SK-N-SH (cell line): ENCODE results near the gene TBKBP1. TPM values are rescaled to one million over a fixed set of nuclear protein-coding genes. Genes with fewer than 3 reads are reported as not detected.

Experiments
- CTCF ChIA-PET: fragments of 300-600, 350-600 bp; formaldehyde crosslinking; extraction: SDS; loops from one replicate; lab custom pipeline; 2021; lab: Yijun Ruan, JAX
- POLR2A ChIA-PET: fragments of 350-600 bp; sonication (Branson Sonifier 250); formaldehyde crosslinking; extraction: SDS; loops from one replicate; lab custom pipeline; 2020; ENCODE audit warnings: antibody characterized with exemption, inconsistent platforms; lab: Yijun Ruan, JAX
- DNase-seq: peaks from one replicate; pipeline ENCODE4 v3.0.0; 2012
- H2AFZ ChIP-seq: fragments of 200-600 bp; sonication (generic); 2 replicates; pipeline ENCODE4 v1.8.1; 2016; ENCODE audit warnings: antibody characterized with exemption, mild to moderate bottlenecking, low read depth
- H3F3A ChIP-seq: fragments of 200-600 bp; sonication (generic); replicated peaks from 2 replicates; pipeline ENCODE3; 2016; ENCODE audit warnings: antibody characterized with exemption, mild to moderate bottlenecking; ENCODE audit not compliant: insufficient read depth
- H3K27ac ChIP-seq, 2 experiments: fragments of 200-500 bp in 1 of 2; fragments of 200-600 bp in 1 of 2; sonication (Bioruptor generic) in 1 of 2; sonication (generic), shearing (Covaris generic) in 1 of 2; 2 replicates each; pipeline versions ENCODE4 v1.5.1 to v1.6.1; 2014 to 2016; ENCODE audit warnings: low read depth in 2 of 2, inconsistent platforms in 1 of 2, low read length in 1 of 2, mild to moderate bottlenecking in 1 of 2, mixed read lengths in 1 of 2
- H3K27me3 ChIP-seq: fragments of 200-600 bp; sonication (generic), shearing (Covaris generic); 2 replicates; pipeline ENCODE4 v1.6.1; 2016; ENCODE audit warnings: mixed run types; ENCODE audit not compliant: insufficient read depth
- H3K36me3 ChIP-seq, 2 experiments: fragments of 200-500 bp in 1 of 2; fragments of 200-600 bp in 1 of 2; sonication (Bioruptor generic) in 1 of 2; sonication (generic) in 1 of 2; replicated peaks in 1 of 2; 2 replicates each; pipeline versions ENCODE3 to v1.5.1; 2014 to 2016; ENCODE audit warnings: low read length in 1 of 2, mild to moderate bottlenecking in 1 of 2; ENCODE audit not compliant: insufficient read depth in 2 of 2, control insufficient read depth in 1 of 2
- H3K4me1 ChIP-seq, 2 experiments: fragments of 200-500 bp in 1 of 2; fragments of 200-600 bp in 1 of 2; sonication (Bioruptor generic) in 1 of 2; sonication (generic), shearing (Covaris generic) in 1 of 2; 2 replicates each; pipeline versions ENCODE4 v1.5.1 to v1.6.1; 2014 to 2016; ENCODE audit warnings: low read depth in 1 of 2, low read length in 1 of 2, mixed run types in 1 of 2; ENCODE audit not compliant: insufficient read depth in 2 of 2, control insufficient read depth in 1 of 2
- H3K4me2 ChIP-seq: fragments of 200-600 bp; sonication (generic), shearing (Covaris generic); 2 replicates; pipeline ENCODE4 v1.6.1; 2017; ENCODE audit warnings: mixed run types
- H3K4me3 ChIP-seq, 2 experiments: fragments of 200-500 bp in 1 of 2; fragments of 200-600 bp in 1 of 2; sonication (Bioruptor generic) in 1 of 2; sonication (generic), shearing (Covaris generic) in 1 of 2; 2 replicates each; pipeline versions ENCODE4 v1.5.1 to v1.8.1; 2014 to 2016; ENCODE audit warnings: low read depth in 2 of 2, inconsistent platforms in 1 of 2, low read length in 1 of 2, mild to moderate bottlenecking in 1 of 2, mixed read lengths in 1 of 2, moderate library complexity in 1 of 2
- H3K79me2 ChIP-seq: fragments of 200-600 bp; sonication (generic); 2 replicates; pipeline ENCODE4 v1.8.1; 2017; ENCODE audit warnings: mild to moderate bottlenecking; ENCODE audit not compliant: insufficient read depth
- H3K9ac ChIP-seq: fragments of 200-600 bp; sonication (generic); 2 replicates; pipeline ENCODE4 v1.6.1; 2017; ENCODE audit warnings: mixed run types
- H3K9me2 ChIP-seq: fragments of 200-600 bp; sonication (generic); 2 replicates; pipeline ENCODE4 v1.6.1; 2017; ENCODE audit warnings: mixed run types
- H3K9me3 ChIP-seq: fragments of 200-600 bp; sonication (generic); 2 replicates; pipeline ENCODE4 v1.6.1; 2017; ENCODE audit warnings: mixed run types, mild to moderate bottlenecking, moderate library complexity
- H4K20me1 ChIP-seq: fragments of 200-600 bp; sonication (generic); 2 replicates; pipeline ENCODE4 v1.6.1; 2017; ENCODE audit warnings: mild to moderate bottlenecking, mixed run types; ENCODE audit not compliant: insufficient read depth
- CHD2 ChIP-seq: fragments of 150-350 bp; IDR thresholded peaks from 2 replicates; pipeline ENCODE4 v1.6.1; 2018; ENCODE audit warnings: low read length; ENCODE audit not compliant: partially characterized antibody
- EP300 ChIP-seq, 2 experiments: IDR thresholded peaks; 2 replicates each; pipeline versions ENCODE4 v1.4.0 to v1.6.1; 2012; ENCODE audit warnings: borderline replicate concordance in 1 of 2, low read depth in 1 of 2, low read length in 1 of 2
- EZH2phosphoT487 ChIP-seq: fragments of 200-600 bp; sonication (generic); IDR thresholded peaks from 2 replicates; pipeline ENCODE4 v1.6.1; 2017; ENCODE audit warnings: low read depth, mixed run types, mild to moderate bottlenecking, antibody characterized with exemption, moderate library complexity, borderline replicate concordance
- FOXM1 ChIP-seq: IDR thresholded peaks from 2 replicates; pipeline ENCODE4 v1.4.0; 2012; ENCODE audit warnings: low read depth, mild to moderate bottlenecking
- GABPA ChIP-seq: IDR thresholded peaks from 2 replicates; pipeline ENCODE4 v1.4.0; 2012; ENCODE audit warnings: low read depth, mild to moderate bottlenecking
- GATA2 ChIP-seq: sonication (generic); formaldehyde crosslinking; IDR thresholded peaks from 2 replicates; pipeline ENCODE4 v1.5.0; 2020; ENCODE audit warnings: mild to moderate bottlenecking, missing genetic modification reagents
- JUND ChIP-seq: IDR thresholded peaks from 2 replicates; pipeline ENCODE4 v1.4.0; 2012
- MEF2A ChIP-seq: IDR thresholded peaks from 2 replicates; pipeline ENCODE4 v1.4.0; 2012; ENCODE audit warnings: low read depth, borderline replicate concordance
- MXI1 ChIP-seq: IDR thresholded peaks from 2 replicates; pipeline ENCODE4 v1.6.1; 2012; ENCODE audit warnings: mild to moderate bottlenecking, low read depth, low read length, improper control_type of control experiment
- NFIC ChIP-seq: IDR thresholded peaks from 2 replicates; pipeline ENCODE4 v1.4.0; 2012; ENCODE audit warnings: borderline replicate concordance
- RAD21 ChIP-seq: IDR thresholded peaks from 2 replicates; pipeline ENCODE4 v1.6.1; 2012; ENCODE audit warnings: mild to moderate bottlenecking, low read length
- RCOR1 ChIP-seq: fragments of 150-350 bp; IDR thresholded peaks from 2 replicates; pipeline ENCODE4 v1.6.1; 2017; ENCODE audit warnings: antibody characterized with exemption, low read length
- RXRA ChIP-seq: IDR thresholded peaks from 2 replicates; pipeline ENCODE4 v1.4.0; 2012; ENCODE audit warnings: low read depth, mild to moderate bottlenecking, borderline replicate concordance
- SIN3A ChIP-seq: IDR thresholded peaks from 2 replicates; pipeline ENCODE4 v1.6.1; 2012; ENCODE audit warnings: low read depth, mild to moderate bottlenecking, low read length, moderate library complexity, borderline replicate concordance
- SMC3 ChIP-seq: IDR thresholded peaks from 2 replicates; pipeline ENCODE4 v1.6.1; 2012; ENCODE audit warnings: low read depth, low read length, improper control_type of control experiment
- TAF1 ChIP-seq: IDR thresholded peaks from 2 replicates; pipeline ENCODE4 v1.6.1; 2012; ENCODE audit warnings: low read depth, mild to moderate bottlenecking, low read length, moderate library complexity, borderline replicate concordance
- YY1 ChIP-seq: IDR thresholded peaks from 2 replicates; pipeline ENCODE4 v1.4.0; 2012; ENCODE audit warnings: low read depth, mild to moderate bottlenecking
- WGBS: methylation state at CpG from one replicate; pipeline ENCODE4 v1.1.6; 2017; ENCODE audit warnings: low lambda C conversion rate; 5-methylcytosine and 5-hydroxymethylcytosine counted together
- polyA plus RNA-seq, 3 experiments: library from polyadenylated mRNA; depleted of rRNA; stranded (reverse); fragments of >200 nt; gene quantifications; 2 replicates each; pipeline ENCODE4 v1.2.3, GENCODE V29; 2012
- TF ChIP-seq, protein P1 (sequence below): fragments of 200-600 bp; sonication (generic); IDR thresholded peaks from 2 replicates; pipeline ENCODE4 v1.6.1; 2017; ENCODE audit warnings: antibody characterized with exemption, mild to moderate bottlenecking, moderate library complexity
- TF ChIP-seq, protein P2 (sequence below): IDR thresholded peaks from 2 replicates; pipeline ENCODE4; 2012
- TF ChIP-seq, protein P3 (sequence below): IDR thresholded peaks from 2 replicates; pipeline ENCODE4 v1.6.1; 2012; ENCODE audit warnings: mild to moderate bottlenecking, low read depth, low read length, moderate library complexity

The TBKBP1 gene
- polyA plus RNA-seq, 1 of the 3 experiments (the other 2 are of a cell fraction), result 14.4 TPM

DNA sequence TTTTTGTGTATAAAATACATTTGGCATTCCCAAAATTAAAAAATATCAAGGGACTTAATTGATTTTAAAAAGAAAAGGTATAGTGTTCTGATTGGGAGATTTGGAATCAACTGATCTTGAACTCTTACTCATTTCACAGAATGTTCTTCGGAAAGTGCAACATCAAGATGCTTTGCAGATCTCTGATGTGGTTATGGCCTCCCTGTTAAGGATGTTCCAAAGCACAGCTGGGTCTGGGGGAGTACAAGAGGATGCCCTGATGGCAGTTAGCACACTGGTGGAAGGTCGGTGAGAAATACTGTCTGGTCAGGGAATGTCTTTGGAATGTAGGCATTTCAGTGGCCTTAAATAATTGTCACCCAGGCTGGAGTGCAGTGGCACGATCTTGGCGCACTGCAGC lies 19.5 kb upstream of the TBKBP1 start:
- no peaks in the 10 kb centered on the region for H3K9me3 ChIP-seq
- 72% methylated on average over 4 of the region's 4 CpGs for WGBS
- peaks cover 64% of the 10 kb centered on the region for H3K79me2 ChIP-seq
- CTCF ChIA-PET, result interaction anchor here (0.7 to 11.3 kb wide), 10 partner anchors 9 to 115 kb away, joined by 3 to 167 read pairs (median 4); partner anchors contain the start of gene TBX21
- DNase-seq, result no peak
- no peak for TF ChIP-seq FOXM1
- TF ChIP-seq GABPA, result no peak
- TF ChIP-seq MEF2A, result no peak
- TF ChIP-seq RCOR1, result no peak
- no peak for TF ChIP-seq SMC3
- TF ChIP-seq JUND, result no peak
- TF ChIP-seq EZH2phosphoT487, result no peak
- no peak for TF ChIP-seq RAD21
- no peak for TF ChIP-seq YY1
- no peak for TF ChIP-seq TAF1
- no peak for TF ChIP-seq GATA2 (CRISPR knock-in tag)
- no peak for TF ChIP-seq RXRA
- TF ChIP-seq, protein P1, sequence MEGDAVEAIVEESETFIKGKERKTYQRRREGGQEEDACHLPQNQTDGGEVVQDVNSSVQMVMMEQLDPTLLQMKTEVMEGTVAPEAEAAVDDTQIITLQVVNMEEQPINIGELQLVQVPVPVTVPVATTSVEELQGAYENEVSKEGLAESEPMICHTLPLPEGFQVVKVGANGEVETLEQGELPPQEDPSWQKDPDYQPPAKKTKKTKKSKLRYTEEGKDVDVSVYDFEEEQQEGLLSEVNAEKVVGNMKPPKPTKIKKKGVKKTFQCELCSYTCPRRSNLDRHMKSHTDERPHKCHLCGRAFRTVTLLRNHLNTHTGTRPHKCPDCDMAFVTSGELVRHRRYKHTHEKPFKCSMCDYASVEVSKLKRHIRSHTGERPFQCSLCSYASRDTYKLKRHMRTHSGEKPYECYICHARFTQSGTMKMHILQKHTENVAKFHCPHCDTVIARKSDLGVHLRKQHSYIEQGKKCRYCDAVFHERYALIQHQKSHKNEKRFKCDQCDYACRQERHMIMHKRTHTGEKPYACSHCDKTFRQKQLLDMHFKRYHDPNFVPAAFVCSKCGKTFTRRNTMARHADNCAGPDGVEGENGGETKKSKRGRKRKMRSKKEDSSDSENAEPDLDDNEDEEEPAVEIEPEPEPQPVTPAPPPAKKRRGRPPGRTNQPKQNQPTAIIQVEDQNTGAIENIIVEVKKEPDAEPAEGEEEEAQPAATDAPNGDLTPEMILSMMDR, result no peak
- TF ChIP-seq NFIC, result no peak
- TF ChIP-seq MXI1, result no peak
- TF ChIP-seq EP300 (IDR thresholded peaks at IDR 0.05; ENCODE audit: borderline replicate concordance in 1 of 2, low read depth in 1 of 2, low read length in 1 of 2), result no peak
- no peaks in the 10 kb centered on the region for H3K4me1 ChIP-seq
- H3F3A ChIP-seq, result peaks cover 56% of the 10 kb centered on the region
- no peaks in the 10 kb centered on the region for H3K9me2 ChIP-seq
- no peak overlapping the region for H3K27ac ChIP-seq
- H2AFZ ChIP-seq, result no peak overlapping the region
- H3K9ac ChIP-seq, result no peak overlapping the region
- POLR2A ChIA-PET, result interaction anchor here (1.5 kb wide), 1 partner anchor 12 kb away, joined by 5 read pairs; no protein-coding TSS in a partner anchor
- no peaks in the 10 kb centered on the region for H3K27me3 ChIP-seq
- no peak overlapping the region for H3K4me2 ChIP-seq
- H3K4me3 ChIP-seq, result no peak overlapping the region
- peaks cover 43% of the 10 kb centered on the region for H4K20me1 ChIP-seq
- H3K36me3 ChIP-seq, result peaks cover 94 to 99% of the 10 kb centered on the region in 2 experiments

DNA sequence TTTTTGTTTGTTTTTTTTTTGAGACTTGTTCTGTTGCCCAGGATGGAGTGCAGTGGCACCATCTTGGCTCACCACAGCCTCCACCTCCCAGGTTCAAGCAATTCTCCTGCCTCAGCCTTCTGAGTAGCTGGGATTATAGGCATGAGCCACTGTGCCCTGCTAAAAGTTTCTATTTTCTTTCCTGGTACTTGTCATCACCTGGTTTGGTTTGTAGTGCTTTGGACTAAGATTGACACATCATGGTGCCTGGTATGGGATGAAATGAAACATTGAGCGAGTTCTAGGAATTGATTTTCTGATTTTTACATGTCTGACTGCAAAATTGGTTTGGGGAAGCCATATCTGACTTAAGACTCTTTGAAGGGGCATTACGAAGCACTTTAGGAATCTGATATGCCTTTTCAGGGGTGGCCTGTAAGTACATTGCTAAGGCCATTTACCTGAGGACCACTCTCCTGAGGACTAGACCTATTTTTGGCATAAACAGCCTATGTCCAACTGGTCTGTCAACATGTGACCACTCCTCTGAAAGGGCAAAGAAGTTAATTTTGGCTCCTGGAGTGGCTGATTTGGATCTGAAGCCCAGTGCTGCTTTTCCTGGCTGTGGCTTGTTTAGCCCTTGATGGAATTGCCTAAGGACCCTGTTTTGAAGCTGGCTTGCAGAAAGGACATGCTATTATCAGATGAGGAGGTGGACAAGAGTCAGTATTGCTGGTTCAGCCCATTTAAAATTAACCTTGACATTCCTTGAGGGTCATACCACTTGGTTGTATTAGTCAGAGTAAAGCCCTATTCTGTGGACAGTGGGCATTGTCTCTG lies 18.4 kb upstream of the TBKBP1 start:
- Histone ChIP-seq H3K9me3 (no peaks in the 10 kb centered on the region), H3K9ac (no peak overlapping the region), H3K27me3 (no peaks in the 10 kb centered on the region), H3F3A (peaks cover 60% of the 10 kb centered on the region), H3K4me1 (no peaks in the 10 kb centered on the region), H3K36me3 (peaks cover 93 to 99% of the 10 kb centered on the region in 2 experiments), H3K27ac (no peak overlapping the region), H3K79me2 (peaks cover 62% of the 10 kb centered on the region), H2AFZ (no peak overlapping the region), H3K4me2 (no peak overlapping the region), H4K20me1 (peaks cover 42% of the 10 kb centered on the region), H3K4me3 (no peak overlapping the region), H3K9me2 (no peaks in the 10 kb centered on the region)
- DNase-seq, result no peak
- WGBS, result 95% methylated on average over 2 of the region's 2 CpGs
- ChIA-PET POLR2A (interaction anchor here (0.7 to 1.2 kb wide), 2 partner anchors 21 to 27 kb away, joined by 3 to 4 read pairs; partner anchors contain the start of gene KPNB1), CTCF (interaction anchor here (1.0 to 11.3 kb wide), 5 partner anchors 11 to 114 kb away, joined by 3 to 167 read pairs (median 4); partner anchors contain the start of gene TBX21)
- TF ChIP-seq GABPA (no peak), CHD2 (no peak), YY1 (no peak), SIN3A (no peak), NFIC (no peak), EP300 (IDR thresholded peaks at IDR 0.05; ENCODE audit: borderline replicate concordance in 1 of 2, low read depth in 1 of 2, low read length in 1 of 2) (no peak)
- TF ChIP-seq, protein P2, sequence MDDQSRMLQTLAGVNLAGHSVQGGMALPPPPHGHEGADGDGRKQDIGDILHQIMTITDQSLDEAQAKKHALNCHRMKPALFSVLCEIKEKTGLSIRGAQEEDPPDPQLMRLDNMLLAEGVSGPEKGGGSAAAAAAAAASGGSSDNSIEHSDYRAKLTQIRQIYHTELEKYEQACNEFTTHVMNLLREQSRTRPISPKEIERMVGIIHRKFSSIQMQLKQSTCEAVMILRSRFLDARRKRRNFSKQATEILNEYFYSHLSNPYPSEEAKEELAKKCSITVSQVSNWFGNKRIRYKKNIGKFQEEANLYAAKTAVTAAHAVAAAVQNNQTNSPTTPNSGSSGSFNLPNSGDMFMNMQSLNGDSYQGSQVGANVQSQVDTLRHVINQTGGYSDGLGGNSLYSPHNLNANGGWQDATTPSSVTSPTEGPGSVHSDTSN, result no peak
- TF ChIP-seq, protein P3, sequence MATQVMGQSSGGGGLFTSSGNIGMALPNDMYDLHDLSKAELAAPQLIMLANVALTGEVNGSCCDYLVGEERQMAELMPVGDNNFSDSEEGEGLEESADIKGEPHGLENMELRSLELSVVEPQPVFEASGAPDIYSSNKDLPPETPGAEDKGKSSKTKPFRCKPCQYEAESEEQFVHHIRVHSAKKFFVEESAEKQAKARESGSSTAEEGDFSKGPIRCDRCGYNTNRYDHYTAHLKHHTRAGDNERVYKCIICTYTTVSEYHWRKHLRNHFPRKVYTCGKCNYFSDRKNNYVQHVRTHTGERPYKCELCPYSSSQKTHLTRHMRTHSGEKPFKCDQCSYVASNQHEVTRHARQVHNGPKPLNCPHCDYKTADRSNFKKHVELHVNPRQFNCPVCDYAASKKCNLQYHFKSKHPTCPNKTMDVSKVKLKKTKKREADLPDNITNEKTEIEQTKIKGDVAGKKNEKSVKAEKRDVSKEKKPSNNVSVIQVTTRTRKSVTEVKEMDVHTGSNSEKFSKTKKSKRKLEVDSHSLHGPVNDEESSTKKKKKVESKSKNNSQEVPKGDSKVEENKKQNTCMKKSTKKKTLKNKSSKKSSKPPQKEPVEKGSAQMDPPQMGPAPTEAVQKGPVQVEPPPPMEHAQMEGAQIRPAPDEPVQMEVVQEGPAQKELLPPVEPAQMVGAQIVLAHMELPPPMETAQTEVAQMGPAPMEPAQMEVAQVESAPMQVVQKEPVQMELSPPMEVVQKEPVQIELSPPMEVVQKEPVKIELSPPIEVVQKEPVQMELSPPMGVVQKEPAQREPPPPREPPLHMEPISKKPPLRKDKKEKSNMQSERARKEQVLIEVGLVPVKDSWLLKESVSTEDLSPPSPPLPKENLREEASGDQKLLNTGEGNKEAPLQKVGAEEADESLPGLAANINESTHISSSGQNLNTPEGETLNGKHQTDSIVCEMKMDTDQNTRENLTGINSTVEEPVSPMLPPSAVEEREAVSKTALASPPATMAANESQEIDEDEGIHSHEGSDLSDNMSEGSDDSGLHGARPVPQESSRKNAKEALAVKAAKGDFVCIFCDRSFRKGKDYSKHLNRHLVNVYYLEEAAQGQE, result no peak
